GM23338 (cell line): ENCODE measurements around the gene EMD.
"Not testable (repeated sequence)": the region's sequence is repeated elsewhere in the genome, so short reads cannot be mapped to it uniquely, and the experiment has no call there.

Source experiments
- EZH2 ChIP-seq: fragments of 200-600 bp; sonication (generic); IDR thresholded peaks from one replicate; pipeline ENCODE4 v1.8.0; 2017; ENCODE audit warnings: antibody characterized with exemption, mild to moderate bottlenecking, low read depth; ENCODE audit not compliant: unreplicated experiment
- EZH2phosphoT487 ChIP-seq: fragments of 200-600 bp; sonication (generic); IDR thresholded peaks from one replicate; pipeline ENCODE4 v1.8.1; 2018; ENCODE audit warnings: antibody characterized with exemption; ENCODE audit not compliant: unreplicated experiment
- POLR2AphosphoS5 ChIP-seq: IDR thresholded peaks from 2 replicates; pipeline ENCODE4 v1.6.1; 2016; ENCODE audit warnings: antibody characterized with exemption, low read depth
- STAT1 ChIP-seq: IDR thresholded peaks from one replicate; pipeline ENCODE4 v1.6.1; 2016; ENCODE audit warnings: antibody characterized with exemption; ENCODE audit not compliant: unreplicated experiment
- ZNF114 ChIP-seq: fragments of 250-450 bp; sonication (Bioruptor Pico); IDR thresholded peaks from 2 replicates; pipeline ENCODE4 v1.5.0; 2020; ENCODE audit warnings: mild to moderate bottlenecking, moderate library complexity
- ZNF331 ChIP-seq: fragments of 250-450 bp; sonication (Bioruptor Pico); IDR thresholded peaks from 2 replicates; pipeline ENCODE4 v1.5.0; 2020; ENCODE audit warnings: low read depth, mild to moderate bottlenecking, moderate library complexity
- TF ChIP-seq, protein P1 (sequence below), 2 experiments: fragments of 200-600 bp in 1 of 2; sonication (generic) in 1 of 2; conservative IDR thresholded peaks; 2 replicates each; pipeline versions ENCODE4 v1.5.1 to v1.6.1; 2016 to 2017; ENCODE audit warnings: antibody characterized with exemption in 2 of 2, low read depth in 2 of 2, mild to moderate bottlenecking in 2 of 2, moderate library complexity in 1 of 2
- TF ChIP-seq, protein P2 (sequence below): IDR thresholded peaks from one replicate; pipeline ENCODE4 v1.6.1; 2018; ENCODE audit warnings: antibody characterized with exemption; ENCODE audit not compliant: unreplicated experiment

DNA sequence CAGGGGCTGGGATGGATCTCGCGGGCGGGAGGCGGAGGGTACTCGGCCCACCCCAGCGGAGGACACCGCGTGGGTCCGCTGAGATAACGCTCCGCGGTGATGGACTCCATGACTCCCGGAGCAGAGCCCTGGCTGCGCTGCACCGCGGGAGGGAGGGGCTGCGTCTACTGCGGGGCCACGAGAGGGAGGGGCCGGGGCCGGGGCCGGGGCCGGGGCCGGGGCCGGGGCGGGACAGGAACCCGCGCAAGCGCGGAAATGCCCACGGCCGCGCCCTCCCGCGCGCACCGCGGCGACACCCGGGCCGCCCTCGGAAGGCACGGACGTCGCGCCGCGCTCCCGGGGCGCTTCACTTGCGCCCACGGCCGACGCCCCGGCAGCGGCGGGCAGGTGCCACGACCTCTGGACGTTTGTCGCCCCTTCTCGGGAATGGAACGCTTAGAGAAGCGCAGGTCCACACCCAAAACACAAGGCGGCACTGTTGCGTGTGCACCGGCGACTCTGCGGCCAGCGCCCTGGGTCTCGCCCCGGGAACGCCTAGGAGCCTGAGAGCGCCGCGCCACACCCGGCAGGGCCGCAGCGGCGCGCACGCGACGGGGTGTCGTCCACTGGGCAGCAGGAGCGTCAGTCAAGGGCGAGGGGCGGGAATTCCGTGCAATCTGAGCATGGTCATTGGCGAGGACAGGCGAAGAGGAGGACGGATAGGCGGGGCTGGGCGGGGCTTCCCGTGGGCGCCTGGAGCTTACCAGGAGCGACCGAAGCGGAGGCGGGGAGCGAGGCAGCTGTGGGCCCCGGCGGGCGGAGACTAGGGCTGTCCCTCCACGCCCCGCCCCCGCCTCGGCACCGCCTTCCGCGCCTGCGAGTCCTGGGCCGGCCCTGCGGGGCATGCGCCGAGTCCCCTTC, 37.4 kb upstream of the EMD start:
- TF ChIP-seq, protein P1, sequence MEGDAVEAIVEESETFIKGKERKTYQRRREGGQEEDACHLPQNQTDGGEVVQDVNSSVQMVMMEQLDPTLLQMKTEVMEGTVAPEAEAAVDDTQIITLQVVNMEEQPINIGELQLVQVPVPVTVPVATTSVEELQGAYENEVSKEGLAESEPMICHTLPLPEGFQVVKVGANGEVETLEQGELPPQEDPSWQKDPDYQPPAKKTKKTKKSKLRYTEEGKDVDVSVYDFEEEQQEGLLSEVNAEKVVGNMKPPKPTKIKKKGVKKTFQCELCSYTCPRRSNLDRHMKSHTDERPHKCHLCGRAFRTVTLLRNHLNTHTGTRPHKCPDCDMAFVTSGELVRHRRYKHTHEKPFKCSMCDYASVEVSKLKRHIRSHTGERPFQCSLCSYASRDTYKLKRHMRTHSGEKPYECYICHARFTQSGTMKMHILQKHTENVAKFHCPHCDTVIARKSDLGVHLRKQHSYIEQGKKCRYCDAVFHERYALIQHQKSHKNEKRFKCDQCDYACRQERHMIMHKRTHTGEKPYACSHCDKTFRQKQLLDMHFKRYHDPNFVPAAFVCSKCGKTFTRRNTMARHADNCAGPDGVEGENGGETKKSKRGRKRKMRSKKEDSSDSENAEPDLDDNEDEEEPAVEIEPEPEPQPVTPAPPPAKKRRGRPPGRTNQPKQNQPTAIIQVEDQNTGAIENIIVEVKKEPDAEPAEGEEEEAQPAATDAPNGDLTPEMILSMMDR (conservative IDR thresholded peaks at IDR 0.05; ENCODE audit: low read depth in 2 of 2): not testable (repeated sequence)
- TF ChIP-seq ZNF331; EZH2; EZH2phosphoT487; POLR2AphosphoS5; STAT1; ZNF114 (CRISPR knock-in tag): not testable (repeated sequence)
- TF ChIP-seq, protein P2, sequence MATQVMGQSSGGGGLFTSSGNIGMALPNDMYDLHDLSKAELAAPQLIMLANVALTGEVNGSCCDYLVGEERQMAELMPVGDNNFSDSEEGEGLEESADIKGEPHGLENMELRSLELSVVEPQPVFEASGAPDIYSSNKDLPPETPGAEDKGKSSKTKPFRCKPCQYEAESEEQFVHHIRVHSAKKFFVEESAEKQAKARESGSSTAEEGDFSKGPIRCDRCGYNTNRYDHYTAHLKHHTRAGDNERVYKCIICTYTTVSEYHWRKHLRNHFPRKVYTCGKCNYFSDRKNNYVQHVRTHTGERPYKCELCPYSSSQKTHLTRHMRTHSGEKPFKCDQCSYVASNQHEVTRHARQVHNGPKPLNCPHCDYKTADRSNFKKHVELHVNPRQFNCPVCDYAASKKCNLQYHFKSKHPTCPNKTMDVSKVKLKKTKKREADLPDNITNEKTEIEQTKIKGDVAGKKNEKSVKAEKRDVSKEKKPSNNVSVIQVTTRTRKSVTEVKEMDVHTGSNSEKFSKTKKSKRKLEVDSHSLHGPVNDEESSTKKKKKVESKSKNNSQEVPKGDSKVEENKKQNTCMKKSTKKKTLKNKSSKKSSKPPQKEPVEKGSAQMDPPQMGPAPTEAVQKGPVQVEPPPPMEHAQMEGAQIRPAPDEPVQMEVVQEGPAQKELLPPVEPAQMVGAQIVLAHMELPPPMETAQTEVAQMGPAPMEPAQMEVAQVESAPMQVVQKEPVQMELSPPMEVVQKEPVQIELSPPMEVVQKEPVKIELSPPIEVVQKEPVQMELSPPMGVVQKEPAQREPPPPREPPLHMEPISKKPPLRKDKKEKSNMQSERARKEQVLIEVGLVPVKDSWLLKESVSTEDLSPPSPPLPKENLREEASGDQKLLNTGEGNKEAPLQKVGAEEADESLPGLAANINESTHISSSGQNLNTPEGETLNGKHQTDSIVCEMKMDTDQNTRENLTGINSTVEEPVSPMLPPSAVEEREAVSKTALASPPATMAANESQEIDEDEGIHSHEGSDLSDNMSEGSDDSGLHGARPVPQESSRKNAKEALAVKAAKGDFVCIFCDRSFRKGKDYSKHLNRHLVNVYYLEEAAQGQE: not testable (repeated sequence)
